ENCODE results near the gene ACTR10. TPM values are rescaled to one million over a fixed set of nuclear protein-coding genes. Genes with fewer than 3 reads are reported as not detected.

ACTR10 gene
- total RNA-seq, 1 donor from 2014 or later = 67.3 TPM

DNA sequence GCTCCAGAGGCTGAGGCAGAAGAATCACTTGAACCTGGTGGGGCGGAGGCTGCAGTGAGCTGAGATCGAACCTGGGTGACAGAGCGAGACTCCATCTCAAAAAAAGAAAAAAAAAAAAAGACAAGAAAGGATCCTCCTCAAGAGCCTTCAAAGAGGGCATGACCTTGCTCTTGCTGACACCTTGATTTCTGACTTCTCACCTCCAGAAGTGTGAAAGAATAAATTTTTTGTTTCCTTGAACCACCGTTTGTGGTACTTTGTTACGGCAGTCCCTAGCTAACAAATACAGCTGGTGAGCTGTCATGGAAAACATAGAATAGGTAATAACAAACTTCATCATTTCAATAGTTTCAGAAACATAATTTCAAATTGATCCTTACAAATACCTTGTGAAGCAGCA lies 1.9 kb upstream of the ACTR10 start:
- peaks cover 4% of the 10 kb centered on the region for H3K36me3 Mint-ChIP-seq
- no peak overlapping the region for H3K27ac Mint-ChIP-seq
- no peak for DNase-seq (ENCODE audit: extremely low spot score, unreplicated experiment)
- peak overlapping the region; percentile 20 for H3K4me3 Mint-ChIP-seq
- no peaks in the 10 kb centered on the region for H3K9me3 Mint-ChIP-seq
- H3K27me3 Mint-ChIP-seq = peaks cover 13% of the 10 kb centered on the region
- TF ChIP-seq, protein P1, sequence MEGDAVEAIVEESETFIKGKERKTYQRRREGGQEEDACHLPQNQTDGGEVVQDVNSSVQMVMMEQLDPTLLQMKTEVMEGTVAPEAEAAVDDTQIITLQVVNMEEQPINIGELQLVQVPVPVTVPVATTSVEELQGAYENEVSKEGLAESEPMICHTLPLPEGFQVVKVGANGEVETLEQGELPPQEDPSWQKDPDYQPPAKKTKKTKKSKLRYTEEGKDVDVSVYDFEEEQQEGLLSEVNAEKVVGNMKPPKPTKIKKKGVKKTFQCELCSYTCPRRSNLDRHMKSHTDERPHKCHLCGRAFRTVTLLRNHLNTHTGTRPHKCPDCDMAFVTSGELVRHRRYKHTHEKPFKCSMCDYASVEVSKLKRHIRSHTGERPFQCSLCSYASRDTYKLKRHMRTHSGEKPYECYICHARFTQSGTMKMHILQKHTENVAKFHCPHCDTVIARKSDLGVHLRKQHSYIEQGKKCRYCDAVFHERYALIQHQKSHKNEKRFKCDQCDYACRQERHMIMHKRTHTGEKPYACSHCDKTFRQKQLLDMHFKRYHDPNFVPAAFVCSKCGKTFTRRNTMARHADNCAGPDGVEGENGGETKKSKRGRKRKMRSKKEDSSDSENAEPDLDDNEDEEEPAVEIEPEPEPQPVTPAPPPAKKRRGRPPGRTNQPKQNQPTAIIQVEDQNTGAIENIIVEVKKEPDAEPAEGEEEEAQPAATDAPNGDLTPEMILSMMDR (conservative IDR thresholded peaks at IDR 0.05) = no peak
- peaks cover 17% of the 10 kb centered on the region for H3K4me1 Mint-ChIP-seq (ENCODE audit: unreplicated experiment)

DNA sequence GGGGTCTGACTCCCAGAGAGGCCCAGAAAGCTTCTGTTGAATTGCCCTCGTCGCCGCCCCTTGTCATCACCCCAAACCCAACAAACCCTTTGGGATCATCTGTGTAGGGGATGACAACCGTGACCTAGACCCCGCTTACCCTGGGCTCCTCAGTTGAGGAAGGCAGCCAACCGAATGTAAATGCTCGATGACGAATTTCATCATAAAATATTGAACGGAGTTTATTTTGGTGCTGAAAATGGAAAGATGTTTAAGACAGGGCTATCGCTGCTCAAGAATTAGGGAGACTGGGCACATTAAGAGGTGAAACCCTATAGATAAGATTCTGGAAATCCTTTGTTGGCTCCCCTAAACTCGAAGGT lies 512 bp downstream of the ACTR10 start:
- peaks cover 5% of the 10 kb centered on the region for H3K27me3 Mint-ChIP-seq
- H3K27ac Mint-ChIP-seq = peak overlapping the region; percentile 93
- peaks cover 17% of the 10 kb centered on the region for H3K4me1 Mint-ChIP-seq (ENCODE audit: unreplicated experiment)
- DNase-seq (ENCODE audit: extremely low spot score, unreplicated experiment) = no peak
- H3K36me3 Mint-ChIP-seq = peaks cover 8% of the 10 kb centered on the region
- peak overlapping the region; percentile 95 for H3K4me3 Mint-ChIP-seq
- H3K9me3 Mint-ChIP-seq = no peaks in the 10 kb centered on the region
- TF ChIP-seq, protein P1 (conservative IDR thresholded peaks at IDR 0.05) = no peak

GRCh38 chr14:58200846-58201245 lies 897 bp downstream of the ACTR10 start:
- peaks cover 2% of the 10 kb centered on the region for H3K27me3 Mint-ChIP-seq
- H3K36me3 Mint-ChIP-seq = peaks cover 8% of the 10 kb centered on the region
- no peak for DNase-seq (ENCODE audit: extremely low spot score, unreplicated experiment)
- H3K4me3 Mint-ChIP-seq = peak overlapping the region; percentile 95
- TF ChIP-seq, protein P1 (conservative IDR thresholded peaks at IDR 0.05) = no peak
- peak overlapping the region; percentile 93 for H3K27ac Mint-ChIP-seq
- H3K4me1 Mint-ChIP-seq (ENCODE audit: unreplicated experiment) = peaks cover 17% of the 10 kb centered on the region
- no peaks in the 10 kb centered on the region for H3K9me3 Mint-ChIP-seq

GRCh38 chr14:58213176-58213575 lies 13.2 kb downstream of the ACTR10 start:
- peaks cover 28% of the 10 kb centered on the region for H3K36me3 Mint-ChIP-seq
- H3K27ac Mint-ChIP-seq = no peak overlapping the region

DNA sequence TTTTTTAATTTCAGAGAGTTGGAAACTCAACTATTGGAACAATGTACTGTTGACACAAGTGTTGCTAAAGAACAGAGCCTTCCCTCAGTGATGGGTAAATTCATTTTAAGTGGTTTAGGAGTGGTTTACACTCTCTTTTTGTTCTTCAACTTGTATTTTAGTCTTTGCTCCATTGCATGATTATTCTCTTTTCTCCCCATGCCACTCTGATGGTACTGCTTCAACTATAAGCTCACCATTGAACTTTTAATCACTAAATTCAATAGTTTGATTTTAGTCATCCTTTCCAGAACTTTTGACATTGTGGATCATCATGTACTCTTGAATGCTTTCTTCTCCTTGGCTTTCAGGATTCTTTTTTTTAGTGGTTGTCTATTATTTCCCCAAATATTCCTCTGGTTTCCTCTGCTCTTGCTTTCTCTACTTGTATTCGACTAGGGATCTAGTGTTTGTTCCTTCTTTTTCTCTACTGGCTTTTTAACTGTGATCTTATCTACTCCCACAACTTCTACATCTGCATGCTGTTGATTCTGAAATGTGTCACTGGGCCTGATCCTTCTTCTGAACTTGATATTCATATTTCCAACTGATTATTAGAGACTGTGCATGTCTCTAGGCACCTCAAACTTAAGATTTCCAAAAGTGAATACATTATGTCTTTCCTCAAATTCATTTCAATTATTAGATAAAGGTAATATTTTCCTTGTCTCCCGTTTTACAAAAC lies 15.4 kb downstream of the ACTR10 start:
- Mint-ChIP-seq H3K27me3 (no peaks in the 10 kb centered on the region), H3K27ac (no peak overlapping the region)

More at GRCh38 chr14:58213176-58213575, 13.2 kb downstream of the ACTR10 start:
- Mint-ChIP-seq H3K9me3 (no peaks in the 10 kb centered on the region), H3K4me3 (no peak overlapping the region), H3K27me3 (no peaks in the 10 kb centered on the region), H3K4me1 (ENCODE audit: unreplicated experiment) (no peaks in the 10 kb centered on the region)
- DNase-seq (ENCODE audit: extremely low spot score, unreplicated experiment) = no peak
- TF ChIP-seq, protein P1 (conservative IDR thresholded peaks at IDR 0.05) = no peak

More for the DNA sequence above, 15.4 kb downstream of the ACTR10 start:
- no peak overlapping the region for H3K4me3 Mint-ChIP-seq
- TF ChIP-seq, protein P1 (conservative IDR thresholded peaks at IDR 0.05) = no peak
- no peaks in the 10 kb centered on the region for H3K9me3 Mint-ChIP-seq
- DNase-seq (ENCODE audit: extremely low spot score, unreplicated experiment) = no peak
- H3K36me3 Mint-ChIP-seq = peaks cover 29% of the 10 kb centered on the region
- H3K4me1 Mint-ChIP-seq (ENCODE audit: unreplicated experiment) = no peaks in the 10 kb centered on the region

Data from type B pancreatic cell (in vitro differentiated cells).